ENCODE measurements around the gene RDX. TPM values are rescaled to one million over a fixed set of nuclear protein-coding genes. Genes with fewer than 3 reads are reported as not detected.

The RDX gene
- total and polyA plus RNA-seq, 2 of the 4 experiments (the other 2 are of a cell fraction), result 61.1 to 72.4 TPM

GRCh38 chr11:110207123-110207522, 89.3 kb downstream of the RDX start:
- Histone ChIP-seq H3K79me1 (ENCODE audit: low read depth in 1 of 2, low read length in 2 of 2) (no peaks in the 10 kb centered on the region), H3K4me3 (ENCODE audit: insufficient read depth, low read depth, low read length) (no peak overlapping the region), H3K56ac (ENCODE audit: extremely low read depth, insufficient read depth, low read length) (no peak overlapping the region), H3K27me3 (ENCODE audit: control insufficient read depth, insufficient read depth, low read length) (no peaks in the 10 kb centered on the region), H3K9ac (ENCODE audit: low read depth, low read length) (no peak overlapping the region), H2BK120ac (ENCODE audit: low read depth, low read length) (no peak overlapping the region), H3K9me1 (ENCODE audit: insufficient read depth, low read length) (no peaks in the 10 kb centered on the region), H3K27ac (ENCODE audit: insufficient read depth, low read length) (no peak overlapping the region), H2BK5ac (ENCODE audit: low read depth, low read length, poor library complexity, severe bottlenecking) (no peak overlapping the region), H4K5ac (ENCODE audit: low read depth, low read length) (no peak overlapping the region), H2BK15ac (ENCODE audit: low read depth, low read length) (no peak overlapping the region), H3K36me3 (ENCODE audit: control insufficient read depth, insufficient read depth, low read length) (no peaks in the 10 kb centered on the region), H4K20me1 (ENCODE audit: insufficient read depth, low read length) (no peaks in the 10 kb centered on the region), H3K4me1 (ENCODE audit: control insufficient read depth, insufficient read depth, low read length) (no peaks in the 10 kb centered on the region), H2AK5ac (ENCODE audit: low read depth, low read length) (no peak overlapping the region), H3K23ac (ENCODE audit: low read depth, low read length) (no peak overlapping the region), H3K4me2 (ENCODE audit: low read depth, low read length) (no peak overlapping the region), H3K18ac (ENCODE audit: low read depth, low read length) (no peak overlapping the region), H2BK20ac (ENCODE audit: low read depth, low read length) (no peak overlapping the region), H4K91ac (ENCODE audit: insufficient read depth, low read depth, low read length) (no peak overlapping the region), H3K9me3 (ENCODE audit: control insufficient read depth, insufficient read depth, low read length) (no peaks in the 10 kb centered on the region), H3K14ac (replicated peaks; ENCODE audit: low read depth, low read length) (no peak overlapping the region), H3K4ac (ENCODE audit: low read depth, low read length) (no peak overlapping the region), H2AK9ac (replicated peaks; ENCODE audit: low read depth, low read length, poor library complexity) (no peak overlapping the region), H2AFZ (replicated peaks; ENCODE audit: low read length, poor library complexity) (no peak overlapping the region), H4K8ac (ENCODE audit: low read depth in 2 of 2, low read length in 2 of 2) (no peak overlapping the region)
- ChIA-PET CTCF (no interaction called here), POLR2A (ENCODE audit: unreplicated experiment) (interaction anchor here (0.7 kb wide), 1 partner anchor 20 kb away, joined by 3 read pairs; no protein-coding TSS in a partner anchor)
- intact Hi-C loops (cut with micrococcal nuclease), result loop anchor here (10.0 kb wide), 2 partner anchors 1028 to 1238 kb away; no protein-coding TSS in a partner anchor
- dilution Hi-C loops (cut with HindIII; ENCODE audit: low sequenced_read_pairs, unreplicated experiment), result no loop called here
- in situ Hi-C loops (cut with MboI; ENCODE audit: low sequenced_read_pairs), result loop anchor here (25.0 kb wide), 1 partner anchor 1230 kb away; no protein-coding TSS in a partner anchor
- 93% methylated on average over 4 of the region's 6 CpGs; no CpG with 5 or more reads in 1 of the 2 experiments for WGBS, 2 experiments (ENCODE audit: extremely low coverage in 2 of 2, insufficient read length in 1 of 2)
- no peak for TF ChIP-seq MXI1 (IDR thresholded peaks at IDR 0.05; ENCODE audit: borderline replicate concordance, low read depth, low read length)
- TF ChIP-seq POLR2A (IDR thresholded peaks at IDR 0.05; ENCODE audit: low read depth, low read length), result no peak
- no TSS peak for BruUV-seq (replicated peaks)
- DNase-seq (no peak), ATAC-seq (ENCODE audit: low read depth) (no peak)
